NOMO-1 treated with DMSO at 0.1 percent for 48 hours (cell line): Measurements from ENCODE around the gene PFAS.
"Not testable (repeated sequence)": the region's sequence is repeated elsewhere in the genome, so short reads cannot be mapped to it uniquely, and the experiment has no call there.

ENCODE experiments used
- DNase-seq: peaks from one replicate; lab custom pipeline; 2025; ENCODE audit not compliant: unreplicated experiment; lab: John Stamatoyannopoulos, UW

The PFAS gene

GRCh38 chr17:8248751-8249607 is at the start of gene PFAS:
TSS of gene PFAS (plus strand) at chr17:8249289. CDS start at chr17:8253938, 4,649 bp downstream.
- peak; percentile 83 for DNase-seq

- no peak for DNase-seq
These were observed 44.1 kb upstream of the PFAS start for GRCh38 chr17:8204761-8205555.

GRCh38 chr17:8206536-8206935 is 42.6 kb upstream of the PFAS start:
- no peak for DNase-seq

- DNase-seq: peak; percentile 89
These were observed 39.0 kb upstream of the PFAS start, which contains the start of gene AURKB for GRCh38 chr17:8209907-8210760. TSS of gene AURKB (minus strand) at chr17:8210575. CDS start at chr17:8210224, 351 bp downstream.

- DNase-seq: no peak
These were observed 38.2 kb upstream of the PFAS start for GRCh38 chr17:8210761-8211458.

- peak; percentile 20 for DNase-seq
These were observed 36.5 kb upstream of the PFAS start for GRCh38 chr17:8212312-8213180.

- DNase-seq: not testable (repeated sequence)
These were observed 35.1 kb upstream of the PFAS start for GRCh38 chr17:8214000-8214399.

- peak; percentile 71 for DNase-seq
These were observed 28.1 kb upstream of the PFAS start for GRCh38 chr17:8220783-8221662.

- peak; percentile 85 for DNase-seq
These were observed 27.3 kb upstream of the PFAS start for GRCh38 chr17:8221663-8222379.

- no peak for DNase-seq
These were observed 26.8 kb upstream of the PFAS start for GRCh38 chr17:8222380-8222629.

GRCh38 chr17:8222630-8223355 is 26.3 kb upstream of the PFAS start:
- DNase-seq: peak; percentile 84

GRCh38 chr17:8223356-8224126 is 25.5 kb upstream of the PFAS start:
- peak; percentile 62 for DNase-seq

GRCh38 chr17:8224891-8225812 is 23.9 kb upstream of the PFAS start:
- DNase-seq: no peak

GRCh38 chr17:8225813-8226535 is 23.1 kb upstream of the PFAS start:
- peak; percentile 55 for DNase-seq
